B cell (primary cell): Measurements from ENCODE around the gene SHROOM2.

Experiments used
- EZH2 ChIP-seq: IDR thresholded peaks from 2 replicates; pipeline ENCODE4 v1.6.1; 2012; ENCODE audit warnings: borderline replicate concordance, low read depth, mild to moderate bottlenecking, moderate library complexity, low read length; ENCODE audit not compliant: insufficient read depth, poor library complexity, severe bottlenecking
- TF ChIP-seq, protein P1 (sequence below): fragments of 200-600 bp; IDR thresholded peaks from one replicate; pipeline ENCODE4 v1.8.0; 2022; ENCODE audit warnings: antibody characterized with exemption, mild to moderate bottlenecking

DNA sequence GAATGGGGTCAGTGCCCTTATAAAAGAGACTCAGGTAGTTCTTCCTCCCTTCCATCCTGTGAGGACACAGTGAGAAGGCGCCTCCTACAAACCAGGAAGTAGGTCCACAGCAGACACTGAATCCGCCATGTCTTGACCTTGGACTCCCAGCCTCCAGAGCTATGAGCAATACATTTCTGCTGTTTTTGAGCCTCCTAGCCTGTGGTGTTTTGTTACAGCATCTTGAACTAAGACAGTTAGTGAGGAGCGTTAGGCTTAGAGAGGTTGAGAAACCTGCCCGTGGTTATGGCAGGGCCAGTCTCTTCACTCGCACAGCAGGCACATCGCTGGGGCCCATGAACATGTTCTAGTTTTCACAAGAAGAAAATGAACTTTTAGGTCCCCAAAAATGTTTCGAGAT, 19.7 kb downstream of the SHROOM2 start:
- TF ChIP-seq EZH2, result no peak
- TF ChIP-seq, protein P1, sequence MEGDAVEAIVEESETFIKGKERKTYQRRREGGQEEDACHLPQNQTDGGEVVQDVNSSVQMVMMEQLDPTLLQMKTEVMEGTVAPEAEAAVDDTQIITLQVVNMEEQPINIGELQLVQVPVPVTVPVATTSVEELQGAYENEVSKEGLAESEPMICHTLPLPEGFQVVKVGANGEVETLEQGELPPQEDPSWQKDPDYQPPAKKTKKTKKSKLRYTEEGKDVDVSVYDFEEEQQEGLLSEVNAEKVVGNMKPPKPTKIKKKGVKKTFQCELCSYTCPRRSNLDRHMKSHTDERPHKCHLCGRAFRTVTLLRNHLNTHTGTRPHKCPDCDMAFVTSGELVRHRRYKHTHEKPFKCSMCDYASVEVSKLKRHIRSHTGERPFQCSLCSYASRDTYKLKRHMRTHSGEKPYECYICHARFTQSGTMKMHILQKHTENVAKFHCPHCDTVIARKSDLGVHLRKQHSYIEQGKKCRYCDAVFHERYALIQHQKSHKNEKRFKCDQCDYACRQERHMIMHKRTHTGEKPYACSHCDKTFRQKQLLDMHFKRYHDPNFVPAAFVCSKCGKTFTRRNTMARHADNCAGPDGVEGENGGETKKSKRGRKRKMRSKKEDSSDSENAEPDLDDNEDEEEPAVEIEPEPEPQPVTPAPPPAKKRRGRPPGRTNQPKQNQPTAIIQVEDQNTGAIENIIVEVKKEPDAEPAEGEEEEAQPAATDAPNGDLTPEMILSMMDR, result no peak
